ENCODE data around the gene ADCY10. TPM values are rescaled to one million over a fixed set of nuclear protein-coding genes. Genes with fewer than 3 reads are reported as not detected.
A peak's percentile ranks its signal among the peaks of the same experiment; 100 is the strongest.

The ADCY10 gene
- total and polyA plus RNA-seq, 9 of the 15 experiments (the other 6 are each of a cell fraction or from before 2014, with no cell fraction given), result 0.08 to 0.86 (median 0.22) TPM

GRCh38 chr1:167937709-167938010 is 23.7 kb upstream of the ADCY10 start (continued):
- no peak for TF ChIP-seq BMI1 (IDR thresholded peaks at IDR 0.05; ENCODE audit: low read length)
- TF ChIP-seq CHAMP1 (IDR thresholded peaks at IDR 0.05), result no peak
- no peak for TF ChIP-seq BCOR (IDR thresholded peaks at IDR 0.05)
- no peak for TF ChIP-seq HDAC1 (IDR thresholded peaks at IDR 0.05)
- TF ChIP-seq NKRF (IDR thresholded peaks at IDR 0.05; ENCODE audit: borderline replicate concordance), result no peak
- no peak for TF ChIP-seq ZNF436 (CRISPR knock-in tag; IDR thresholded peaks at IDR 0.05)
- TF ChIP-seq JUN (IDR thresholded peaks at IDR 0.05; ENCODE audit: borderline replicate concordance, low read depth, low read length), result no peak
- TF ChIP-seq JUN (CRISPR knock-in tag; IDR thresholded peaks at IDR 0.05; ENCODE audit: borderline replicate concordance), result no peak
- TF ChIP-seq EP300 (IDR thresholded peaks at IDR 0.05; ENCODE audit: low read length), result no peak
- TF ChIP-seq IRF9 (tag; IDR thresholded peaks at IDR 0.05), result no peak
- no peak for TF ChIP-seq RBBP5 (IDR thresholded peaks at IDR 0.05; ENCODE audit: borderline replicate concordance, insufficient read depth, low read length, poor library complexity, severe bottlenecking)
- no peak for TF ChIP-seq FIP1L1 (IDR thresholded peaks at IDR 0.05; ENCODE audit: low read depth, low read length, poor library complexity, severe bottlenecking)
- TF ChIP-seq ZNF639 (CRISPR knock-in tag; conservative IDR thresholded peaks at IDR 0.05 in 1 of 2, IDR thresholded peaks at IDR 0.05 in 1 of 2), result no peak
- no peak for TF ChIP-seq HDAC8 (tag; IDR thresholded peaks at IDR 0.05)
- no peak for TF ChIP-seq SAFB2 (IDR thresholded peaks at IDR 0.05; ENCODE audit: borderline replicate concordance, low read depth, low read length, severe bottlenecking)
- no peak for TF ChIP-seq KLF16 (IDR thresholded peaks at IDR 0.05)
- 0 out of 4 replicates have a peak, but pooled peaks of 1 of the 2 experiments have one; percentile 26 for TF ChIP-seq CSDE1 (IDR thresholded peaks at IDR 0.05)
- no peak for TF ChIP-seq HNRNPH1 (optimal IDR thresholded peaks at IDR 0.05; ENCODE audit: low read depth, low read length)
- 0 out of 2 replicates have a peak, but pooled peaks have one; percentile 2 for TF ChIP-seq CXXC5 (CRISPR knock-in tag; IDR thresholded peaks at IDR 0.05)
- TF ChIP-seq SMARCA5 (IDR thresholded peaks at IDR 0.05), result no peak
- TF ChIP-seq RBM17 (IDR thresholded peaks at IDR 0.05; ENCODE audit: borderline replicate concordance, low read depth, low read length), result no peak
- no peak for TF ChIP-seq ZNF354B (CRISPR knock-in tag; IDR thresholded peaks at IDR 0.05)
